GM12873 (cell line): ENCODE measurements around the gene LYPD5.

ENCODE experiments used
- TF ChIP-seq, protein P1 (sequence below): IDR thresholded peaks from 2 replicates; pipeline ENCODE4 v1.5.1; 2012; ENCODE audit warnings: low read depth, mild to moderate bottlenecking, moderate library complexity, low read length, control low read depth; ENCODE audit not compliant: insufficient read depth; ENCODE audit errors: missing control alignments

Gene LYPD5

DNA sequence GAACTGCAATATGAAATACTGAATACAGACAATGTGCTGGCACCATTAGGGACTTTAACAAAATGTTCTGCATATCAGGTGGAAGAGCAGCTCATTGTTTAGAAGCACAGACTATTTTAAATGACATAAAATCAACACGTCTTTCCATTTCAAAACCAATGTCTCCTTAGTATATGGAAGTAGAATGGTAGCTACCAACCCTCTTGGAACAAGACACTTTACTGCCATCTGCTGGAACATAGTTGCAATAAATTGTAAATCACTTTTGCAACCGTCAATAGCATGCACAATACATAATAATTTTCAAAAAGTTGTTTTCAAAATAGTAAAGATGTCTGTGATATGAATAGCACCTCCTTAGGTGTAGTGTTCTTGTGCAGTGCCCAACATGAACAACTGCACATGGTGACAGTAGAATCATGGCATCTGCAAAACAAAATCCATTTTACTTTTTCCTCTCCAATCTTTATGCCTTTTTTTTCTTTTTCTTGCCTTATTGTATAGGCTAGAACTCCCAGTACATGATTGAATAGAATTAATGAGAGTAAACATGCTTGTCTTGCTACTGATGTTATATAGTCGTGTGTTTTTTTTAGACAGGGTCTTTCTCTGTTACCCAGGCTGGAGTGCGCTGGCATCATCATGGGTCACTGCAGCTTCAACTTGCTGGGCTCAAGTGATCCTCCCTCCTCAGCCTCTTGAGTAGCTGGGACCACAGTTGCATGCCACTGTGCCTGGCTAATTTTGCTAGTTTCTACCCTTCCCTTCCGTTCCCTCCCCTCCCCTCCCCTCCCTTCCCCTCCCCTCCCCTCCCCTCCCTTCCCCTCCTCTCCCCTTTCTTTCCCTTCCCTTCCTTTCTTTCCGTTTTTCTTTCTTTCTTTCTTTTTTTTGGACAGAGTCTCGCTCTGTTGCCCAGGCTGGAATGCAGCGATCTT, 7.8 kb upstream of the LYPD5 start:
- TF ChIP-seq, protein P1, sequence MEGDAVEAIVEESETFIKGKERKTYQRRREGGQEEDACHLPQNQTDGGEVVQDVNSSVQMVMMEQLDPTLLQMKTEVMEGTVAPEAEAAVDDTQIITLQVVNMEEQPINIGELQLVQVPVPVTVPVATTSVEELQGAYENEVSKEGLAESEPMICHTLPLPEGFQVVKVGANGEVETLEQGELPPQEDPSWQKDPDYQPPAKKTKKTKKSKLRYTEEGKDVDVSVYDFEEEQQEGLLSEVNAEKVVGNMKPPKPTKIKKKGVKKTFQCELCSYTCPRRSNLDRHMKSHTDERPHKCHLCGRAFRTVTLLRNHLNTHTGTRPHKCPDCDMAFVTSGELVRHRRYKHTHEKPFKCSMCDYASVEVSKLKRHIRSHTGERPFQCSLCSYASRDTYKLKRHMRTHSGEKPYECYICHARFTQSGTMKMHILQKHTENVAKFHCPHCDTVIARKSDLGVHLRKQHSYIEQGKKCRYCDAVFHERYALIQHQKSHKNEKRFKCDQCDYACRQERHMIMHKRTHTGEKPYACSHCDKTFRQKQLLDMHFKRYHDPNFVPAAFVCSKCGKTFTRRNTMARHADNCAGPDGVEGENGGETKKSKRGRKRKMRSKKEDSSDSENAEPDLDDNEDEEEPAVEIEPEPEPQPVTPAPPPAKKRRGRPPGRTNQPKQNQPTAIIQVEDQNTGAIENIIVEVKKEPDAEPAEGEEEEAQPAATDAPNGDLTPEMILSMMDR = peak; percentile 59

DNA sequence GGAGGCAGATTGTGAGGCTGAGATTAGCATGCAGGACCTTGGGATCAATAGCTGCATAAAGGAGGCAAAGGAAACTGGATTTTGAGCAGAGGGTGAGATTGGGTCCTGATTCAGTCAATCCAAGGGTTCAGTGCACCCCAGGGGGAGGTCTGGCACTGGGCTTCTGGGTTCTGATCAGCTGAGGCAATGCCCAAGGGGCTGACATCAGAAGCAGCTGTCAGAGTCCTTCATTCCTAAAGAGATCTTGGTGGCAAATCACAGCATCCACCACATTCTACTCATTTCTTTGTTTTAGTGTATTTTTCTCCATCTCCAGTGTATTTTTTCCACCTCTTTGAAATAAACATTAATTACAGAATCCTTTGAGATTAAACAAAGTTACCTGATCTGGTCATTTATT, 5.4 kb upstream of the LYPD5 start:
- TF ChIP-seq, protein P1 = no peak

DNA sequence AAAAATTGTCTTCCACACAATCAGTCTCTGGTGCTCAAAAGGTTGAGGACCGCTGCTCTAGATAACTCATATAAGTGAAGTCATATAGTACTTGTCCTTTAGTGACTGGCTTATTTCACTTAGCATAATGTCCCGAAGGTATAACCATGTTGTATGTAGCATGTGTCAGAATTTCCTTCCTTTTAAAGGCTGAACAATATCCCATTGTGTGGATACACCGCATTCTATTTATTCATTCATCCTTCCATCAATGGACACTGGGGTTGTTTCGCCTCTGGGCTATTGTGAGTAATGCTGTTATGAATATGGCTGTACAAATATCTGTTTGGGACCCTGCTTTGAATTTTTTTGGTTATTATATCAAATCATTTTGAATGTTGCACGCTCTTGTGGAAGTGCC, 4.6 kb upstream of the LYPD5 start:
- TF ChIP-seq, protein P1 = no peak

DNA sequence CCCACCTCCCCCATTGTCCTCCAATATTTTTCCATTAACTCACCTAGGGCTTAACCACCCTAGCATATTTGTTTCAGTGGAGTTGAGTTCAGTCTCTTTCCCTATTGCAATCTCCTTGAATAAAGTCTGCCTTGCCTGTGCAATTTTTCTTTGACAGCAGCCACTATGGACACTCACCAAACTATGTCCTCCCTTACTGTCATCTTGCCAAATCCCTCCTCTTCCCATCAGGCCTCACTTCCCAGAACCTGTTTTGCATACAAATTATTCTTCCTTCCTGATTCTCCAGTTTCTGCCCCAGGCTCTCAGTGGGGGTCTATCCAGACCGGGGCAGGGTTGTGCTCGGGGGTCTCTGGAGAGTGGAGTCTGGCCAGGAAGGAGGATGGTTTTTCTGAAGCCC, 2.2 kb upstream of the LYPD5 start:
- TF ChIP-seq, protein P1 = no peak

DNA sequence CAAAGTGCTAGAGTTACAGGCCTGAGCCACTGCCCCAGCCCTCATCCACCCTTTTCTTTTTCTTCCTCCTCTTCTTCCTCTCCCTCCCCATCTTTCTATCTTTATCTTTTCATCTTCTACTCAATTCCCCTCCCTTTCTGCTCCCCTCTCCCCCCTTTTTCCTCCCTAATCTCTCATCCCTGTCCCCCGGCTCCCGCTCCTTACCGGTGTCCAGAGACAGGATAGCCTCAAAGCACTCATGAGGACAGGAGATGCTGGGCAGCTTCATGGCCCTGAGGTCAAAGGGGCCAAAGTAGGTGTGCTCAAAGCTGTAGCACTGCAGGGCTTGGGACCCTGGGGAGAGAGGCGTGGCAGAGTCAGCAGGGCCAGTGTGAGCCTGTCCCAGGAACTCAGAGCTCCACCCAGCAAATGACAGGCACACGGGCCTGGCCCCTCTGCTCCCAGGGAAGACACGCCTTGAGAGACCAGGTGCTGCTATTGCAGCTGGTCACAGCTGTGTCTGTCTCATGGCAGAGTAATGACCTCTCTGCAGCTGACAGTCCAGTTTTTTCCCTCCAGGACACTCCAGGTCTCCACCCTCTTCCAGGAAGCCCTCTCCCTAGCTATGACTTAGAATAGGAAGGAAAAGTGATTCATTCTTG, 2.6 kb downstream of the LYPD5 start:
- TF ChIP-seq, protein P1 = no peak

DNA sequence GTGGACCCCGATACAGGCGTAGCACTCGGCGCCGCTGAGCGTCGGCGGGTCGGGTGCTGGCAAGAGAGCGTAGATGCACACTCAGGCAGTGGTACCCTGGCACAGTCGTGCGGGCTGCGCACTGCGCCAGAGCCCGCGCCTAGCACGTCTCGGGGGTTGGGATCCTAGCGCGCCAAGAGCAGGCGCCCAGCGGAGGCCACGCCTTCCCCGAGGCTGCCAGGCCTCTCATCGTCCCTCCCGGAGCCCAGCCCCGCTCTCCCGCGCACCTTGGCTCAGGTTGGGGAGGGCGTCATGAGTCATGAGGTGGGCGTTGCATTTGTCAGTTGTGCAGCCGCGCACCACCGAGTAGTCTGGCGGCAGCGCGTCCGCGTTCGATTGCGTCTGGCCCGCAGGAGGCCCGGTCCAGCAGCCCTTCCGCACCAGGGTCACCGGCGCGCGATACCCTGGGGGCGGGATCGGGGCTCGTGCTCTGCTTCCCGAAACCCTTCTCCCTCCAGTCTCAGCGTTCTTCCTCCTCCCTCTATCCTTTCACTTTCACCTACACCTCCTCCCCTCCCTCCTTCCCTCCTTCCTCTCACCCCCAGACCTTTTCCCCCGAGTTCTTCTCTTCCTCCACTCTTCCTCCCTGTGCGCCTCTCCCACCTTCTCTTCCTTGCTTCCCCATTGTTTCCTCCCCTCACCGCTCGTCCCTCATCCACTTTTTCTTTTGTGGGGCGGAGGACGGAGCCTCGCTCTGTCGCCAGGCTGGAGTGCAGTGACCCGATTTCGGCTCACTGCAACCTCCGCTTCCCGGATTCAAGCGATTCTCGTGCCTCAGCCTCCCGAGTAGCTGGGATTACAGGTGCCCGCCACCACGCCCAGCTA, 3.5 kb downstream of the LYPD5 start:
- TF ChIP-seq, protein P1 = no peak
